ENCODE data around the gene PRKCA. TPM values are rescaled to one million over a fixed set of nuclear protein-coding genes. Genes with fewer than 3 reads are reported as not detected.

PRKCA gene
- total RNA-seq, 4 donors from 2014 or later, result 55.8 to 90.7 (median 66.7) TPM

- TF ChIP-seq CTCF (IDR thresholded peaks at IDR 0.05) (no peak), POLR2A (IDR thresholded peaks at IDR 0.05) (no peak), EP300 (IDR thresholded peaks at IDR 0.05) (no peak)
- Histone ChIP-seq H3K4me3 (no peak overlapping the region), H3K36me3 (peaks cover 0 to 10% (median 0%) of the 10 kb centered on the region in 3 donors), H3K4me1 (peaks cover 0 to 49% (median 8%) of the 10 kb centered on the region in 4 donors), H3K27ac (peak overlapping the region; percentile 34 to 78 (median 61)), H3K9me3 (no peaks in the 10 kb centered on the region), H3K27me3 (no peaks in the 10 kb centered on the region)
- no peak for DNase-seq (ENCODE audit: low spot score in 2 of 2)
- WGBS, 2 donors, result 79 to 90% methylated on average over 16 to 17 of the region's 17 CpGs
Observed at GRCh38 chr17:66714046-66715023, 411.9 kb downstream of the PRKCA start.

GRCh38 chr17:66715076-66715675 is 412.8 kb downstream of the PRKCA start:
- H3K9me3 ChIP-seq, result no peaks in the 10 kb centered on the region
- TF ChIP-seq POLR2A (IDR thresholded peaks at IDR 0.05) (no peak), CTCF (IDR thresholded peaks at IDR 0.05) (no peak), EP300 (IDR thresholded peaks at IDR 0.05) (no peak)
- no peak for DNase-seq (ENCODE audit: low spot score in 2 of 2)
- peaks cover 0 to 49% (median 8%) of the 10 kb centered on the region in 4 donors for H3K4me1 ChIP-seq
- peak overlapping the region in 3 of 4 donors; percentile 45 to 78 (median 77) for H3K27ac ChIP-seq
- no peaks in the 10 kb centered on the region for H3K27me3 ChIP-seq
- peaks cover 0 to 7% (median 0%) of the 10 kb centered on the region in 3 donors for H3K36me3 ChIP-seq
- no peak overlapping the region for H3K4me3 ChIP-seq
- WGBS, 2 donors, result 38% methylated on average over 11 of the region's 11 CpGs

GRCh38 chr17:66715745-66716156 is 413.3 kb downstream of the PRKCA start:
- no peaks in the 10 kb centered on the region for H3K27me3 ChIP-seq
- TF ChIP-seq CTCF (IDR thresholded peaks at IDR 0.05), result peak; percentile 59 to 80 (median 69)
- no peak for TF ChIP-seq EP300 (IDR thresholded peaks at IDR 0.05)
- H3K4me3 ChIP-seq, result no peak overlapping the region
- peak in 1 of 2 donors; percentile 27 for DNase-seq (ENCODE audit: low spot score in 2 of 2)
- no peaks in the 10 kb centered on the region for H3K9me3 ChIP-seq
- WGBS, 2 donors, result 23 to 30% methylated on average over 3 of the region's 3 CpGs
- peaks cover 0 to 49% (median 11%) of the 10 kb centered on the region in 4 donors for H3K4me1 ChIP-seq
- H3K36me3 ChIP-seq, result peaks cover 0 to 7% (median 0%) of the 10 kb centered on the region in 3 donors
- H3K27ac ChIP-seq, result peak overlapping the region in 2 of 4 donors; percentile 48 to 77

GRCh38 chr17:66716236-66717026 is 414.0 kb downstream of the PRKCA start:
- no peak overlapping the region for H3K4me3 ChIP-seq
- peaks cover 0 to 7% (median 0%) of the 10 kb centered on the region in 3 donors for H3K36me3 ChIP-seq
- H3K27me3 ChIP-seq, result no peaks in the 10 kb centered on the region
- DNase-seq (ENCODE audit: low spot score in 2 of 2), result no peak
- no peaks in the 10 kb centered on the region for H3K9me3 ChIP-seq
- H3K4me1 ChIP-seq, result peaks cover 0 to 44% (median 11%) of the 10 kb centered on the region in 4 donors
- TF ChIP-seq EP300 (IDR thresholded peaks at IDR 0.05) (no peak), CTCF (IDR thresholded peaks at IDR 0.05) (no peak)
- 51 to 65% methylated on average over 18 of the region's 18 CpGs for WGBS, 2 donors
- H3K27ac ChIP-seq, result peak overlapping the region in 2 of 4 donors; percentile 58 to 77
